ENCODE results near the gene FUT3. TPM values are rescaled to one million over a fixed set of nuclear protein-coding genes. Genes with fewer than 3 reads are reported as not detected.

The FUT3 gene
- total RNA-seq, 1 experiment from 2014 or later, result 0.48 TPM

DNA sequence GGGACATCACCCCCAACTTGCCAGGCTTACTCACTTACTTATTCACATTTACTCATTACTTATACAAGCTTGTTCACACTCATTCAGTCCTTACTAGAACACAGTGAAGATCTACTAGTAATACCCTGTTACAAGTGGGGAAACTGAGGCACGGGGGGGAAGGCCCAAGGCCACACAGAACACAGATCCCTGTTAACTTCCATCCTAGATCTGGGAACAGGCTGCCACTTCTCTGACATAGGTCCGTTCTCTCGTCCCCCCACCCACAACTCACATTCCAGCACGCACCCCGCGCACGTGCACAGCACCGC lies 47.9 kb downstream of the FUT3 start (continued):
- TF ChIP-seq, protein P1, sequence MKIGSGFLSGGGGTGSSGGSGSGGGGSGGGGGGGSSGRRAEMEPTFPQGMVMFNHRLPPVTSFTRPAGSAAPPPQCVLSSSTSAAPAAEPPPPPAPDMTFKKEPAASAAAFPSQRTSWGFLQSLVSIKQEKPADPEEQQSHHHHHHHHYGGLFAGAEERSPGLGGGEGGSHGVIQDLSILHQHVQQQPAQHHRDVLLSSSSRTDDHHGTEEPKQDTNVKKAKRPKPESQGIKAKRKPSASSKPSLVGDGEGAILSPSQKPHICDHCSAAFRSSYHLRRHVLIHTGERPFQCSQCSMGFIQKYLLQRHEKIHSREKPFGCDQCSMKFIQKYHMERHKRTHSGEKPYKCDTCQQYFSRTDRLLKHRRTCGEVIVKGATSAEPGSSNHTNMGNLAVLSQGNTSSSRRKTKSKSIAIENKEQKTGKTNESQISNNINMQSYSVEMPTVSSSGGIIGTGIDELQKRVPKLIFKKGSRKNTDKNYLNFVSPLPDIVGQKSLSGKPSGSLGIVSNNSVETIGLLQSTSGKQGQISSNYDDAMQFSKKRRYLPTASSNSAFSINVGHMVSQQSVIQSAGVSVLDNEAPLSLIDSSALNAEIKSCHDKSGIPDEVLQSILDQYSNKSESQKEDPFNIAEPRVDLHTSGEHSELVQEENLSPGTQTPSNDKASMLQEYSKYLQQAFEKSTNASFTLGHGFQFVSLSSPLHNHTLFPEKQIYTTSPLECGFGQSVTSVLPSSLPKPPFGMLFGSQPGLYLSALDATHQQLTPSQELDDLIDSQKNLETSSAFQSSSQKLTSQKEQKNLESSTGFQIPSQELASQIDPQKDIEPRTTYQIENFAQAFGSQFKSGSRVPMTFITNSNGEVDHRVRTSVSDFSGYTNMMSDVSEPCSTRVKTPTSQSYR (CRISPR knock-in tag; IDR thresholded peaks at IDR 0.05), result no peak
- TF ChIP-seq FOXK1 (CRISPR knock-in tag; IDR thresholded peaks at IDR 0.05) (peak; percentile 78), ZNF138 (CRISPR knock-in tag; conservative IDR thresholded peaks at IDR 0.05) (no peak), JUN (CRISPR knock-in tag; IDR thresholded peaks at IDR 0.05) (peak; percentile 95), NFATC4 (CRISPR knock-in tag; IDR thresholded peaks at IDR 0.05) (no peak), SMAD4 (CRISPR knock-in tag; IDR thresholded peaks at IDR 0.05) (peak; percentile 70; the same call in 1 of the 2 replicates), ZNF423 (CRISPR knock-in tag; IDR thresholded peaks at IDR 0.05) (no peak), TCF7 (CRISPR knock-in tag; IDR thresholded peaks at IDR 0.05; ENCODE audit: low read depth) (peak; percentile 91; the same call in 1 of the 2 replicates), JAZF1 (CRISPR knock-in tag; IDR thresholded peaks at IDR 0.05) (no peak), SMAD3 (CRISPR knock-in tag; IDR thresholded peaks at IDR 0.05; ENCODE audit: borderline replicate concordance) (no peak), TEAD1 (CRISPR knock-in tag; IDR thresholded peaks at IDR 0.05) (peak; percentile 94), IRF2 (CRISPR knock-in tag; IDR thresholded peaks at IDR 0.05; ENCODE audit: borderline replicate concordance, low read depth) (no peak), TEAD4 (CRISPR knock-in tag; IDR thresholded peaks at IDR 0.05) (no peak), TP53 (CRISPR knock-in tag; IDR thresholded peaks at IDR 0.05) (no peak), SP1 (CRISPR knock-in tag; conservative IDR thresholded peaks at IDR 0.05) (no peak), ZNF317 (CRISPR knock-in tag; IDR thresholded peaks at IDR 0.05; ENCODE audit: borderline replicate concordance, low read depth) (no peak), SOX15 (CRISPR knock-in tag; IDR thresholded peaks at IDR 0.05) (no peak)
- TF ChIP-seq, protein P2, sequence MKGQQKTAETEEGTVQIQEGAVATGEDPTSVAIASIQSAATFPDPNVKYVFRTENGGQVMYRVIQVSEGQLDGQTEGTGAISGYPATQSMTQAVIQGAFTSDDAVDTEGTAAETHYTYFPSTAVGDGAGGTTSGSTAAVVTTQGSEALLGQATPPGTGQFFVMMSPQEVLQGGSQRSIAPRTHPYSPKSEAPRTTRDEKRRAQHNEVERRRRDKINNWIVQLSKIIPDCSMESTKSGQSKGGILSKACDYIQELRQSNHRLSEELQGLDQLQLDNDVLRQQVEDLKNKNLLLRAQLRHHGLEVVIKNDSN (CRISPR knock-in tag; IDR thresholded peaks at IDR 0.05), result peak; percentile 75
- TF ChIP-seq, protein P3, sequence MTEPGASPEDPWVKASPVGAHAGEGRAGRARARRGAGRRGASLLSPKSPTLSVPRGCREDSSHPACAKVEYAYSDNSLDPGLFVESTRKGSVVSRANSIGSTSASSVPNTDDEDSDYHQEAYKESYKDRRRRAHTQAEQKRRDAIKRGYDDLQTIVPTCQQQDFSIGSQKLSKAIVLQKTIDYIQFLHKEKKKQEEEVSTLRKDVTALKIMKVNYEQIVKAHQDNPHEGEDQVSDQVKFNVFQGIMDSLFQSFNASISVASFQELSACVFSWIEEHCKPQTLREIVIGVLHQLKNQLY (CRISPR knock-in tag; IDR thresholded peaks at IDR 0.05), result no peak
- TF ChIP-seq, protein P4, sequence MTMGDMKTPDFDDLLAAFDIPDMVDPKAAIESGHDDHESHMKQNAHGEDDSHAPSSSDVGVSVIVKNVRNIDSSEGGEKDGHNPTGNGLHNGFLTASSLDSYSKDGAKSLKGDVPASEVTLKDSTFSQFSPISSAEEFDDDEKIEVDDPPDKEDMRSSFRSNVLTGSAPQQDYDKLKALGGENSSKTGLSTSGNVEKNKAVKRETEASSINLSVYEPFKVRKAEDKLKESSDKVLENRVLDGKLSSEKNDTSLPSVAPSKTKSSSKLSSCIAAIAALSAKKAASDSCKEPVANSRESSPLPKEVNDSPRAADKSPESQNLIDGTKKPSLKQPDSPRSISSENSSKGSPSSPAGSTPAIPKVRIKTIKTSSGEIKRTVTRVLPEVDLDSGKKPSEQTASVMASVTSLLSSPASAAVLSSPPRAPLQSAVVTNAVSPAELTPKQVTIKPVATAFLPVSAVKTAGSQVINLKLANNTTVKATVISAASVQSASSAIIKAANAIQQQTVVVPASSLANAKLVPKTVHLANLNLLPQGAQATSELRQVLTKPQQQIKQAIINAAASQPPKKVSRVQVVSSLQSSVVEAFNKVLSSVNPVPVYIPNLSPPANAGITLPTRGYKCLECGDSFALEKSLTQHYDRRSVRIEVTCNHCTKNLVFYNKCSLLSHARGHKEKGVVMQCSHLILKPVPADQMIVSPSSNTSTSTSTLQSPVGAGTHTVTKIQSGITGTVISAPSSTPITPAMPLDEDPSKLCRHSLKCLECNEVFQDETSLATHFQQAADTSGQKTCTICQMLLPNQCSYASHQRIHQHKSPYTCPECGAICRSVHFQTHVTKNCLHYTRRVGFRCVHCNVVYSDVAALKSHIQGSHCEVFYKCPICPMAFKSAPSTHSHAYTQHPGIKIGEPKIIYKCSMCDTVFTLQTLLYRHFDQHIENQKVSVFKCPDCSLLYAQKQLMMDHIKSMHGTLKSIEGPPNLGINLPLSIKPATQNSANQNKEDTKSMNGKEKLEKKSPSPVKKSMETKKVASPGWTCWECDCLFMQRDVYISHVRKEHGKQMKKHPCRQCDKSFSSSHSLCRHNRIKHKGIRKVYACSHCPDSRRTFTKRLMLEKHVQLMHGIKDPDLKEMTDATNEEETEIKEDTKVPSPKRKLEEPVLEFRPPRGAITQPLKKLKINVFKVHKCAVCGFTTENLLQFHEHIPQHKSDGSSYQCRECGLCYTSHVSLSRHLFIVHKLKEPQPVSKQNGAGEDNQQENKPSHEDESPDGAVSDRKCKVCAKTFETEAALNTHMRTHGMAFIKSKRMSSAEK (CRISPR knock-in tag; IDR thresholded peaks at IDR 0.05; ENCODE audit: borderline replicate concordance), result no peak
- TF ChIP-seq, protein P5, sequence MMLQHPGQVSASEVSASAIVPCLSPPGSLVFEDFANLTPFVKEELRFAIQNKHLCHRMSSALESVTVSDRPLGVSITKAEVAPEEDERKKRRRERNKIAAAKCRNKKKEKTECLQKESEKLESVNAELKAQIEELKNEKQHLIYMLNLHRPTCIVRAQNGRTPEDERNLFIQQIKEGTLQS (CRISPR knock-in tag; conservative IDR thresholded peaks at IDR 0.05), result no peak
- TF ChIP-seq, protein P6, sequence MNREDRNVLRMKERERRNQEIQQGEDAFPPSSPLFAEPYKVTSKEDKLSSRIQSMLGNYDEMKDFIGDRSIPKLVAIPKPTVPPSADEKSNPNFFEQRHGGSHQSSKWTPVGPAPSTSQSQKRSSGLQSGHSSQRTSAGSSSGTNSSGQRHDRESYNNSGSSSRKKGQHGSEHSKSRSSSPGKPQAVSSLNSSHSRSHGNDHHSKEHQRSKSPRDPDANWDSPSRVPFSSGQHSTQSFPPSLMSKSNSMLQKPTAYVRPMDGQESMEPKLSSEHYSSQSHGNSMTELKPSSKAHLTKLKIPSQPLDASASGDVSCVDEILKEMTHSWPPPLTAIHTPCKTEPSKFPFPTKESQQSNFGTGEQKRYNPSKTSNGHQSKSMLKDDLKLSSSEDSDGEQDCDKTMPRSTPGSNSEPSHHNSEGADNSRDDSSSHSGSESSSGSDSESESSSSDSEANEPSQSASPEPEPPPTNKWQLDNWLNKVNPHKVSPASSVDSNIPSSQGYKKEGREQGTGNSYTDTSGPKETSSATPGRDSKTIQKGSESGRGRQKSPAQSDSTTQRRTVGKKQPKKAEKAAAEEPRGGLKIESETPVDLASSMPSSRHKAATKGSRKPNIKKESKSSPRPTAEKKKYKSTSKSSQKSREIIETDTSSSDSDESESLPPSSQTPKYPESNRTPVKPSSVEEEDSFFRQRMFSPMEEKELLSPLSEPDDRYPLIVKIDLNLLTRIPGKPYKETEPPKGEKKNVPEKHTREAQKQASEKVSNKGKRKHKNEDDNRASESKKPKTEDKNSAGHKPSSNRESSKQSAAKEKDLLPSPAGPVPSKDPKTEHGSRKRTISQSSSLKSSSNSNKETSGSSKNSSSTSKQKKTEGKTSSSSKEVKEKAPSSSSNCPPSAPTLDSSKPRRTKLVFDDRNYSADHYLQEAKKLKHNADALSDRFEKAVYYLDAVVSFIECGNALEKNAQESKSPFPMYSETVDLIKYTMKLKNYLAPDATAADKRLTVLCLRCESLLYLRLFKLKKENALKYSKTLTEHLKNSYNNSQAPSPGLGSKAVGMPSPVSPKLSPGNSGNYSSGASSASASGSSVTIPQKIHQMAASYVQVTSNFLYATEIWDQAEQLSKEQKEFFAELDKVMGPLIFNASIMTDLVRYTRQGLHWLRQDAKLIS (CRISPR knock-in tag; IDR thresholded peaks at IDR 0.05; ENCODE audit: borderline replicate concordance), result no peak
- TF ChIP-seq, protein P7, sequence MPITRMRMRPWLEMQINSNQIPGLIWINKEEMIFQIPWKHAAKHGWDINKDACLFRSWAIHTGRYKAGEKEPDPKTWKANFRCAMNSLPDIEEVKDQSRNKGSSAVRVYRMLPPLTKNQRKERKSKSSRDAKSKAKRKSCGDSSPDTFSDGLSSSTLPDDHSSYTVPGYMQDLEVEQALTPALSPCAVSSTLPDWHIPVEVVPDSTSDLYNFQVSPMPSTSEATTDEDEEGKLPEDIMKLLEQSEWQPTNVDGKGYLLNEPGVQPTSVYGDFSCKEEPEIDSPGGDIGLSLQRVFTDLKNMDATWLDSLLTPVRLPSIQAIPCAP (CRISPR knock-in tag; IDR thresholded peaks at IDR 0.05), result peak; percentile 89; the same call in 1 of the 2 replicates
- TF ChIP-seq, protein P8, sequence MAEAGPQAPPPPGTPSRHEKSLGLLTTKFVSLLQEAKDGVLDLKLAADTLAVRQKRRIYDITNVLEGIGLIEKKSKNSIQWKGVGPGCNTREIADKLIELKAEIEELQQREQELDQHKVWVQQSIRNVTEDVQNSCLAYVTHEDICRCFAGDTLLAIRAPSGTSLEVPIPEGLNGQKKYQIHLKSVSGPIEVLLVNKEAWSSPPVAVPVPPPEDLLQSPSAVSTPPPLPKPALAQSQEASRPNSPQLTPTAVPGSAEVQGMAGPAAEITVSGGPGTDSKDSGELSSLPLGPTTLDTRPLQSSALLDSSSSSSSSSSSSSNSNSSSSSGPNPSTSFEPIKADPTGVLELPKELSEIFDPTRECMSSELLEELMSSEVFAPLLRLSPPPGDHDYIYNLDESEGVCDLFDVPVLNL (CRISPR knock-in tag; IDR thresholded peaks at IDR 0.05; ENCODE audit: borderline replicate concordance, low read depth), result no peak

Measured in WTC11 (cell line).